Ovary (tissue), 9 donors: ENCODE measurements around the gene YPEL3. TPM values are rescaled to one million over a fixed set of nuclear protein-coding genes. Genes with fewer than 3 reads are reported as not detected.

Source experiments
- DNase-seq, 5 donors: peaks; one replicate each; pipeline ENCODE4 v3.0.0-alpha.2; 2019 to 2020
- H3K27ac ChIP-seq, 2 donors: fragments of 200-600 bp; one replicate each; pipeline versions ENCODE4 v1.5.1 to v1.8.0; 2019 to 2022
- H3K27me3 ChIP-seq: fragments of 200-600 bp; one replicate; pipeline ENCODE4 v1.8.0; 2022
- H3K36me3 ChIP-seq: fragments of 200-600 bp; sonication (generic); one replicate; pipeline ENCODE4 v1.5.1; 2019
- H3K4me1 ChIP-seq: one replicate; pipeline ENCODE4 v1.8.1; 2013; ENCODE audit warnings: mild to moderate bottlenecking, moderate library complexity; ENCODE audit not compliant: insufficient read depth
- H3K4me3 ChIP-seq: fragments of 200-600 bp; sonication (generic); one replicate; pipeline ENCODE4 v1.5.1; 2017
- H3K9me3 ChIP-seq, 2 donors: fragments of 200-600 bp in 1 of 2; sonication (generic) in 1 of 2; one replicate each; pipeline versions ENCODE4 v1.5.1 to v1.8.1; 2013 to 2019; ENCODE audit warnings: mild to moderate bottlenecking in 1 of 2, moderate library complexity in 1 of 2
- CTCF ChIP-seq, 3 donors: fragments of 450-650 bp in 2 of 3; fragments of 200-600 bp in 1 of 3; IDR thresholded peaks; one replicate each; pipeline versions ENCODE4 v1.5.1 to v1.8.0; 2016 to 2022; ENCODE audit warnings: antibody characterized with exemption in 3 of 3, mild to moderate bottlenecking in 1 of 3
- EP300 ChIP-seq: sonication (generic); formaldehyde crosslinking; IDR thresholded peaks from one replicate; pipeline ENCODE4 v1.6.1; 2017; ENCODE audit warnings: antibody characterized with exemption
- POLR2A ChIP-seq: fragments of 450-650 bp; IDR thresholded peaks from one replicate; pipeline ENCODE4 v1.6.1; 2017; ENCODE audit warnings: antibody characterized with exemption, mild to moderate bottlenecking, moderate library complexity
- WGBS, 3 donors: extraction: QIAGEN DNeasy Blood & Tissue Kit in 1 of 3; methylation state at CpG; one replicate each; pipeline versions ENCODE4 v1.1.5 to v1.1.7; 2013 to 2017; 5-methylcytosine and 5-hydroxymethylcytosine counted together
- intact Hi-C, 4 donors: fragments of 100-400 bp; cut with DNase I; formaldehyde crosslinking; loops; one replicate each; pipeline versions ENCODE4 v1.11.0 to v1.15.1; 2022 to 2023
- polyA plus RNA-seq, 2 donors: library from polyadenylated mRNA; stranded (reverse); fragments of 200-250 nt in 1 of 2; fragments of 350-450 nt in 1 of 2; fragmentation: Illumina TruSeq in 1 of 2; extraction: RNeasy Lipid Tissue Mini Kit (QIAGEN cat#74804) in 1 of 2; gene quantifications; one replicate each; pipeline ENCODE4 v1.2.3, GENCODE V29; 2013 to 2014
- total RNA-seq, 7 donors: library from RNA; depleted of rRNA in 2 of 7; stranded (reverse); fragments of >200 nt in 2 of 7; fragmentation: NEBNext Ultra II Directional in 3 of 7; extraction: Animal tissue kit (Norgen Biotek cat#: 25700) in 3 of 7; gene quantifications; one replicate each; pipeline versions ENCODE4 v1.1.0 to v1.2.4, GENCODE V29; 2016 to 2023
- donor health status: DM: no; HTN: no; CAD: no; lungs with moderate emphysema.
- donor health status: DM: no; HTN: no; CAD: no.
- donor health status: Bipolar disorder and iron deficiency.
- donor health status: DM: yes; HTN: yes; CAD: no.
- donor health status: DM: no; HTN: no; CAD: no.
- donor health status: DM: yes; HTN: yes; CAD: no.

YPEL3 gene
- total and polyA plus RNA-seq, 9 donors = 12.7 to 134 (median 63.1) TPM

- DNase-seq = no peak
- no peak overlapping the region for H3K27ac ChIP-seq
- no peak overlapping the region for H3K4me3 ChIP-seq
- no peaks in the 10 kb centered on the region for H3K4me1 ChIP-seq
- no peaks in the 10 kb centered on the region for H3K36me3 ChIP-seq
- TF ChIP-seq CTCF (IDR thresholded peaks at IDR 0.05) (no peak), EP300 (no peak), POLR2A (no peak)
- intact Hi-C loops = no loop called here
- H3K9me3 ChIP-seq = no peaks in the 10 kb centered on the region
- H3K27me3 ChIP-seq = no peaks in the 10 kb centered on the region
- 59 to 64% (median 61%) methylated on average over 11 of the region's 11 CpGs for WGBS, 3 donors
Observed at GRCh38 chr16:30114411-30114810, 18.4 kb upstream of the YPEL3 start.

- H3K4me3 ChIP-seq = no peak overlapping the region
- intact Hi-C loops = no loop called here
- H3K27ac ChIP-seq = no peak overlapping the region
- no peaks in the 10 kb centered on the region for H3K4me1 ChIP-seq
- no peaks in the 10 kb centered on the region for H3K27me3 ChIP-seq
- no peak for DNase-seq
- TF ChIP-seq EP300 = no peak
- TF ChIP-seq CTCF (IDR thresholded peaks at IDR 0.05) = no peak
- TF ChIP-seq POLR2A = no peak
- H3K9me3 ChIP-seq = no peaks in the 10 kb centered on the region
- H3K36me3 ChIP-seq = no peaks in the 10 kb centered on the region
- WGBS, 3 donors = 80 to 86% (median 82%) methylated on average over 18 to 20 of the region's 20 CpGs
Observed at GRCh38 chr16:30113711-30114333, 17.8 kb upstream of the YPEL3 start.

GRCh38 chr16:30113031-30113710 is 17.2 kb upstream of the YPEL3 start, which contains the start of gene GDPD3:
TSS of gene GDPD3 (minus strand) at chr16:30113537. CDS start at chr16:30113478, 59 bp downstream.
- Histone ChIP-seq H3K4me3 (no peak within 1 kb of the TSS), H3K4me1 (no peaks in the 10 kb centered on the region), H3K27me3 (no peaks in the 10 kb centered on the region), H3K9me3 (no peaks in the 10 kb centered on the region), H3K27ac (no peak within 1 kb of the TSS), H3K36me3 (no peaks in the 10 kb centered on the region)
- TF ChIP-seq POLR2A = no peak
- TF ChIP-seq CTCF (IDR thresholded peaks at IDR 0.05) = no peak
- peak in 2 of 5 donors; percentile 40 to 54 for DNase-seq
- intact Hi-C loops = no loop called here
- 68 to 77% (median 69%) methylated on average over 20 of the region's 20 CpGs for WGBS, 3 donors

- no peaks in the 10 kb centered on the region for H3K36me3 ChIP-seq
- H3K27ac ChIP-seq = no peak overlapping the region
- peak; percentile 46 to 72 (median 62) for DNase-seq
Observed at GRCh38 chr16:30112197-30113030, 16.4 kb upstream of the YPEL3 start.

More at GRCh38 chr16:30112197-30113030, 16.4 kb upstream of the YPEL3 start:
- no peaks in the 10 kb centered on the region for H3K27me3 ChIP-seq
- no peaks in the 10 kb centered on the region for H3K9me3 ChIP-seq
- 67 to 69% (median 68%) methylated on average over 29 of the region's 29 CpGs for WGBS, 3 donors
- H3K4me3 ChIP-seq = no peak overlapping the region
- intact Hi-C loops = no loop called here
- TF ChIP-seq CTCF (IDR thresholded peaks at IDR 0.05) (peak in 1 of 3 donors; percentile 61), POLR2A (no peak), EP300 (no peak)
- H3K4me1 ChIP-seq = no peaks in the 10 kb centered on the region
